ENCODE measurements around the gene VCAN.

- TF ChIP-seq POLR2AphosphoS5 (IDR thresholded peaks at IDR 0.05) = no peak
- TF ChIP-seq EP300 (IDR thresholded peaks at IDR 0.05; ENCODE audit: low read depth) = no peak
Measured at GRCh38 chr5:83434946-83435345, 36.6 kb upstream of the VCAN start.

Measured in transverse colon (tissue), 3 donors.